ENCODE measurements around the gene ASTN2. TPM values are rescaled to one million over a fixed set of nuclear protein-coding genes. Genes with fewer than 3 reads are reported as not detected.

Gene ASTN2
- total and polyA plus RNA-seq, 9 of the 15 experiments (the other 6 are each of a cell fraction or from before 2014, with no cell fraction given), result 0.56 to 3.5 (median 1.9) TPM

DNA sequence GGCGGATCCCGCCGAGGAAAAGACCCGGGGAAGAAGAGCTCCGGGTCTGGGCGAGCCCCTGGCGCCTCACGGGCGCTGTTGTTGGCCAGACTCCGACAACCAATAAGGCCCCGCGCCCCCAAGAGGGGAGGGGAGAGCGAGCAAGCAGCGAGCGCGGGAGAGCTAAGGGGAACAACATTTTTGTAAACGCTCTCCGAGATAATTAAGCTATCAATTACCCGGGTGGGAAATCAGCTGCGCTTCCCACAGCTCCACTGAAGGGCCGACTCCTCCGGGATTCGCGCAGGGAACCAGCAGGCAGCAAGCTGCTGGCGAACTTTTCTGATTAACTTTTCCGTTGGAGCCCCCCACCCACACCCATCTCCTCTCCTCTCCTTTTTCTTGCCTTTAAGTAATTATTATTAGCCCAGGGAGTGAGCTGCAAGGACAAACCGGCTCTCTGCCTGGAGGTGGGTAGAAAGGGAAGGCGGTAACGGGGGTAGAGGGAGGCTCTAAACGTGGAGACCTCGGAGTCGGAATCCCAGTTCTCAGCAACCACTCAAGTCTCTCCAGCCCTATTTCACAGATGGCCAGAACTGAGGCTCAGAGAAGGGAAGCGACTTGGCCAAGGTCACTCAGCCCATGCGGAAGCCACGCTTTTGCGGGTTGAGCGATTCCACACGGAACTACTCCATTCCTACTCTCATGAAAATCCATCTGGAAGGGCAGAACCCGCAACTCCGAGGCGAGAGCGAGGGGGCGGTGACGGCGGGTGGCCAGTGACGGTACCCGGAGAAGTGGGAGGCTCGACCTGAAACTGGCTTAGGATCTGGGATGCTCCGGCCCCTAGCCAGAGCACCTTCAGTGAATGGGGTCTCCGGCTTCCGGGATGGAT lies 1.3 kb downstream of the ASTN2 start:
- H3K36me3 ChIP-seq (ENCODE audit: control insufficient read depth, insufficient read depth, low read length), result no peaks in the 10 kb centered on the region
- WGBS (ENCODE audit: insufficient coverage, low coverage, missing lambda C conversion rate), result 10% methylated on average over 48 of the region's 51 CpGs
- no peak overlapping the region for H3K27ac ChIP-seq (ENCODE audit: extremely low read depth, low read depth, low read length)
- no peak overlapping the region for H3K4me3 ChIP-seq
- no peaks in the 10 kb centered on the region for H3K9me1 ChIP-seq (ENCODE audit: control insufficient read depth, insufficient read depth, low read length)
- H3K27me3 ChIP-seq (ENCODE audit: control insufficient read depth in 2 of 2, insufficient read depth in 2 of 2, low read length in 2 of 2), result no peaks in the 10 kb centered on the region
- CTCF ChIA-PET (ENCODE audit: low intra/inter-chr PET ratio), result no interaction called here
- no peak for DNase-seq (ENCODE audit: extremely low read depth in 1 of 4, low spot score in 3 of 4)
- no peaks in the 10 kb centered on the region for H3K79me2 ChIP-seq (ENCODE audit: control insufficient read depth, insufficient read depth, low read length)
- POLR2A ChIA-PET, result interaction anchor here (0.6 kb wide), 2 partner anchors 14 to 123 kb away, joined by 3 read pairs; no protein-coding TSS in a partner anchor
- H2AFZ ChIP-seq (ENCODE audit: low read depth, low read length), result no peak overlapping the region
- no peaks in the 10 kb centered on the region for H4K20me1 ChIP-seq (replicated peaks; ENCODE audit: control insufficient read depth, insufficient read depth, low read length)
- in situ Hi-C loops (cut with MboI), result no loop called here
- no peaks in the 10 kb centered on the region for H3K9me3 ChIP-seq (replicated peaks; ENCODE audit: control insufficient read depth, insufficient read depth, low read depth, low read length)
- intact Hi-C loops (cut with micrococcal nuclease), result loop anchor here (10.0 kb wide), 1 partner anchor 679 kb away; no protein-coding TSS in a partner anchor
- no peaks in the 10 kb centered on the region for H3K4me1 ChIP-seq (replicated peaks in 1 of 2; ENCODE audit: control insufficient read depth in 2 of 2, insufficient read depth in 2 of 2, low read length in 2 of 2)
- no peak for FAIRE-seq
- no peak overlapping the region for H3K9ac ChIP-seq (ENCODE audit: insufficient read depth in 1 of 2, low read depth in 2 of 2, low read length in 2 of 2)
- no peak for TF ChIP-seq CBFA2T2 (conservative IDR thresholded peaks at IDR 0.05)
- TF ChIP-seq, protein P1, sequence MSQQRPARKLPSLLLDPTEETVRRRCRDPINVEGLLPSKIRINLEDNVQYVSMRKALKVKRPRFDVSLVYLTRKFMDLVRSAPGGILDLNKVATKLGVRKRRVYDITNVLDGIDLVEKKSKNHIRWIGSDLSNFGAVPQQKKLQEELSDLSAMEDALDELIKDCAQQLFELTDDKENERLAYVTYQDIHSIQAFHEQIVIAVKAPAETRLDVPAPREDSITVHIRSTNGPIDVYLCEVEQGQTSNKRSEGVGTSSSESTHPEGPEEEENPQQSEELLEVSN (IDR thresholded peaks at IDR 0.05; ENCODE audit: borderline replicate concordance in 1 of 2, extremely low read depth in 1 of 2, insufficient read depth in 1 of 2, insufficient read length in 1 of 2, low read depth in 1 of 2, low read length in 1 of 2, poor library complexity in 1 of 2, severe bottlenecking in 1 of 2), result no peak
- TF ChIP-seq, protein P2, sequence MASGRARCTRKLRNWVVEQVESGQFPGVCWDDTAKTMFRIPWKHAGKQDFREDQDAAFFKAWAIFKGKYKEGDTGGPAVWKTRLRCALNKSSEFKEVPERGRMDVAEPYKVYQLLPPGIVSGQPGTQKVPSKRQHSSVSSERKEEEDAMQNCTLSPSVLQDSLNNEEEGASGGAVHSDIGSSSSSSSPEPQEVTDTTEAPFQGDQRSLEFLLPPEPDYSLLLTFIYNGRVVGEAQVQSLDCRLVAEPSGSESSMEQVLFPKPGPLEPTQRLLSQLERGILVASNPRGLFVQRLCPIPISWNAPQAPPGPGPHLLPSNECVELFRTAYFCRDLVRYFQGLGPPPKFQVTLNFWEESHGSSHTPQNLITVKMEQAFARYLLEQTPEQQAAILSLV (tag; IDR thresholded peaks at IDR 0.05), result no peak
- no peak for TF ChIP-seq GTF2F1 (IDR thresholded peaks at IDR 0.05; ENCODE audit: low read depth, low read length)
- TF ChIP-seq POLR2G (IDR thresholded peaks at IDR 0.05; ENCODE audit: low read depth, low read length), result no peak
- no peak for TF ChIP-seq NR3C1 (CRISPR knock-in tag; IDR thresholded peaks at IDR 0.05)
- ATAC-seq, result no peak
- H3K4me2 ChIP-seq (ENCODE audit: insufficient read depth, low read length), result no peak overlapping the region
- no TSS peak for BruUV-seq (replicated peaks)

Data from K562 (cell line).